Panc1 (cell line): ENCODE measurements around the gene SMAD9. TPM values are rescaled to one million over a fixed set of nuclear protein-coding genes. Genes with fewer than 3 reads are reported as not detected.

Experiments
- ATAC-seq: fragments of 200-7000 bp; cut with Tn5 transposase; 2 replicates; pipeline ENCODE4 v1.9.1; 2020; ENCODE audit warnings: mild to moderate bottlenecking, moderate library complexity
- BruUV-seq: library from RNA; stranded (reverse); fragments of 400-500 nt; replicated peaks from 2 replicates; lab custom pipeline; 2021; lab: Mats Ljungman, UMichigan
- CTCF ChIA-PET: fragments of 300-600 bp; sonication (Branson Sonifier 250); formaldehyde crosslinking; loops from one replicate; lab custom pipeline; 2022; ENCODE audit warnings: antibody characterized with exemption; lab: Charles Lee
- POLR2A ChIA-PET: fragments of 300-600 bp; sonication (Branson Sonifier 250); formaldehyde crosslinking; loops from one replicate; lab custom pipeline; 2022; ENCODE audit warnings: antibody characterized with exemption; lab: Charles Lee
- DNase-seq: peaks from one replicate; pipeline ENCODE4 v3.0.0-alpha.2; 2010; ENCODE audit warnings: low read depth, low spot score
- H3K27ac ChIP-seq: 2 replicates; pipeline ENCODE4 v1.5.1; 2011; ENCODE audit warnings: mild to moderate bottlenecking, low read length, inconsistent platforms
- H3K27me3 ChIP-seq: fragments of 200-500 bp; sonication (Bioruptor generic); 2 replicates; pipeline ENCODE4 v1.6.0; 2014; ENCODE audit warnings: low read length, inconsistent platforms; ENCODE audit not compliant: control insufficient read depth, insufficient read depth
- H3K36me3 ChIP-seq: fragments of 200-500 bp; sonication (Bioruptor generic); 2 replicates; pipeline ENCODE4 v1.5.1; 2014; ENCODE audit warnings: inconsistent platforms, mild to moderate bottlenecking, low read length, moderate library complexity; ENCODE audit not compliant: control insufficient read depth, insufficient read depth
- H3K4me1 ChIP-seq: 2 replicates; pipeline ENCODE4 v1.5.1; 2011; ENCODE audit warnings: inconsistent platforms, mild to moderate bottlenecking, low read length, moderate library complexity; ENCODE audit not compliant: control insufficient read depth, insufficient read depth
- H3K4me3 ChIP-seq, 2 experiments: 2 replicates each; pipeline ENCODE4 v1.5.1; 2011 to 2012; ENCODE audit warnings: low read depth in 2 of 2, low read length in 2 of 2, mild to moderate bottlenecking in 2 of 2, inconsistent platforms in 1 of 2, moderate library complexity in 1 of 2
- H3K9me3 ChIP-seq: fragments of 200-500 bp; sonication (Bioruptor generic); 2 replicates; pipeline ENCODE4 v1.5.1; 2014; ENCODE audit warnings: low read depth, mild to moderate bottlenecking, inconsistent platforms, low read length, moderate library complexity; ENCODE audit not compliant: control insufficient read depth, insufficient read depth
- POLR2AphosphoS5 ChIP-seq: IDR thresholded peaks from 2 replicates; pipeline ENCODE4 v1.6.1; 2012; ENCODE audit warnings: mild to moderate bottlenecking, low read depth, low read length, moderate library complexity
- REST ChIP-seq, 2 experiments: IDR thresholded peaks; 2 replicates each; pipeline ENCODE4 v1.6.1; 2011 to 2012; ENCODE audit warnings: low read depth in 2 of 2, control low read depth in 1 of 2, low read length in 1 of 2, mild to moderate bottlenecking in 1 of 2, moderate library complexity in 1 of 2; ENCODE audit not compliant: insufficient read depth in 1 of 2
- SIN3A ChIP-seq: IDR thresholded peaks from 2 replicates; pipeline ENCODE4 v1.6.1; 2012; ENCODE audit warnings: low read depth, mild to moderate bottlenecking, low read length, moderate library complexity, borderline replicate concordance; ENCODE audit not compliant: insufficient read depth
- TCF7L2 ChIP-seq: IDR thresholded peaks from 2 replicates; pipeline ENCODE4 v1.6.1; 2011; ENCODE audit warnings: mild to moderate bottlenecking, low read depth, low read length, inconsistent platforms
- in situ Hi-C: cut with HindIII; loops from 2 replicates; pipeline ENCODE4 v1.10.0; 2016; ENCODE audit warnings: low sequenced_read_pairs, low pct_unique_long_range_greater_than_20kb
- intact Hi-C: fragments of 100-400 bp; cut with micrococcal nuclease; formaldehyde crosslinking; loops from one replicate; pipeline ENCODE4 v1.10.0; 2022; ENCODE audit not compliant: unreplicated experiment
- total RNA-seq: library from RNA; stranded (reverse); gene quantifications from one replicate; pipeline ENCODE4 v1.2.1, GENCODE V29; 2021; ENCODE audit not compliant: unreplicated experiment
- TF ChIP-seq, protein P1 (sequence below): fragments of 450-650 bp; IDR thresholded peaks from 2 replicates; pipeline ENCODE4 v1.5.1; 2017; ENCODE audit warnings: mild to moderate bottlenecking

Gene SMAD9
- total RNA-seq, 1 experiment from 2014 or later, result 2.4 TPM

- Histone ChIP-seq H3K4me3 (no peak overlapping the region), H3K27me3 (no peaks in the 10 kb centered on the region), H3K36me3 (no peaks in the 10 kb centered on the region), H3K4me1 (no peaks in the 10 kb centered on the region), H3K27ac (no peak overlapping the region), H3K9me3 (no peaks in the 10 kb centered on the region)
- TF ChIP-seq REST (IDR thresholded peaks at IDR 0.05; ENCODE audit: insufficient read depth in 1 of 2, low read depth in 2 of 2, low read length in 1 of 2) (no peak), TCF7L2 (no peak), POLR2AphosphoS5 (no peak), SIN3A (no peak)
- TF ChIP-seq, protein P1, sequence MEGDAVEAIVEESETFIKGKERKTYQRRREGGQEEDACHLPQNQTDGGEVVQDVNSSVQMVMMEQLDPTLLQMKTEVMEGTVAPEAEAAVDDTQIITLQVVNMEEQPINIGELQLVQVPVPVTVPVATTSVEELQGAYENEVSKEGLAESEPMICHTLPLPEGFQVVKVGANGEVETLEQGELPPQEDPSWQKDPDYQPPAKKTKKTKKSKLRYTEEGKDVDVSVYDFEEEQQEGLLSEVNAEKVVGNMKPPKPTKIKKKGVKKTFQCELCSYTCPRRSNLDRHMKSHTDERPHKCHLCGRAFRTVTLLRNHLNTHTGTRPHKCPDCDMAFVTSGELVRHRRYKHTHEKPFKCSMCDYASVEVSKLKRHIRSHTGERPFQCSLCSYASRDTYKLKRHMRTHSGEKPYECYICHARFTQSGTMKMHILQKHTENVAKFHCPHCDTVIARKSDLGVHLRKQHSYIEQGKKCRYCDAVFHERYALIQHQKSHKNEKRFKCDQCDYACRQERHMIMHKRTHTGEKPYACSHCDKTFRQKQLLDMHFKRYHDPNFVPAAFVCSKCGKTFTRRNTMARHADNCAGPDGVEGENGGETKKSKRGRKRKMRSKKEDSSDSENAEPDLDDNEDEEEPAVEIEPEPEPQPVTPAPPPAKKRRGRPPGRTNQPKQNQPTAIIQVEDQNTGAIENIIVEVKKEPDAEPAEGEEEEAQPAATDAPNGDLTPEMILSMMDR, result no peak
- ATAC-seq, result no peak
- in situ Hi-C loops, result no loop called here
- ChIA-PET POLR2A (no interaction called here), CTCF (no interaction called here)
- intact Hi-C loops, result no loop called here
- BruUV-seq, result no TSS peak
- no peak for DNase-seq
Measured at GRCh38 chr13:36915106-36915505, 4.9 kb downstream of the SMAD9 start.

DNA sequence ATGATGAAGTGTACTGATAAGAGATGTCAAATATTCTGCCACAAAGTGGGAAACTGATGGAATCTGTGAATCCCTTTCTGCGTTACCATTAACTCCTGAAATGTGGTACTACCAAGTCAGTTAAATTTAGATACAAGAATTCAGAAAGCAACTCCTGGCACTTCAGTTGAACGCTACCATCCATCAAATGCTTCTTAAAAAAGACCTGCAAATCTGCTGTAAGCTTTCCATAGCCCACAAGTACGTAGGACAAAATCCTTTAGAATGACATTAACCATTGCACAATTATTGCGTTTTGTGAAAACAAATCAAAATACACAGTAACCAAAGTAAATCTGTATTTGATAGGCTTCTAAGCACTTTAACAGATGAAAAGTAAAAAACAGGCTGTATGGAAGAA lies 5.4 kb downstream of the SMAD9 start:
- Histone ChIP-seq H3K4me3 (no peak overlapping the region), H3K4me1 (no peaks in the 10 kb centered on the region), H3K9me3 (no peaks in the 10 kb centered on the region), H3K36me3 (no peaks in the 10 kb centered on the region), H3K27me3 (no peaks in the 10 kb centered on the region), H3K27ac (no peak overlapping the region)
- no peak for DNase-seq
- ChIA-PET CTCF (no interaction called here), POLR2A (no interaction called here)
- intact Hi-C loops (no loop called here), in situ Hi-C loops (no loop called here)
- TF ChIP-seq REST (IDR thresholded peaks at IDR 0.05; ENCODE audit: insufficient read depth in 1 of 2, low read depth in 2 of 2, low read length in 1 of 2) (no peak), TCF7L2 (no peak), POLR2AphosphoS5 (no peak), SIN3A (no peak)
- TF ChIP-seq, protein P1, result no peak
- no peak for ATAC-seq
- BruUV-seq, result no TSS peak
